HG03469 (cell line): ENCODE measurements around the gene ITGA2B.
"Not testable (repeated sequence)": the region's sequence is repeated elsewhere in the genome, so short reads cannot be mapped to it uniquely, and the experiment has no call there.

Experiments
- ATAC-seq: cut with Tn5 transposase; IDR thresholded peaks from one replicate; pipeline ENCODE4 v1.9.1; 2021; ENCODE audit warnings: mild to moderate bottlenecking, moderate library complexity, moderate number of reproducible peaks; ENCODE audit not compliant: unreplicated experiment

The ITGA2B gene

DNA sequence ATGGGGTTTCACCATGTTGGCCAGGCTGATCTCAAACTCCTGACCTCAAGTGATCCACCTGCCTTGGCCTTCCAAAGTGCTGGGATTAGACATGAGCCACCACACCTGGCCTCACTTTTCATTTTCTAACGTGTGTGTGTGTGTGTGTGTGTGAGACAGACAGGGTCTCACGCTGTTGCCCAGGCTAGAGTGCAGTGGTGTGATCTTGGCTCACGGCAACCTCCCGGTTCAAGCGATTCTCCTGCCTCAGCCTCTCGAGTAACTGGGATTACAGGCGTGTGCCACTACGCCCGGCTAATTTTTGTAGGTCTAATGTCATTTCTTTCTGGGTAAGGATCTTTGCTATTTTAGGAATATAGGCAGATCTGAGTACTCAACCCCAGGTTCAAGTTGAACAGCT lies 4.7 kb upstream of the ITGA2B start:
- not testable (repeated sequence) for ATAC-seq

DNA sequence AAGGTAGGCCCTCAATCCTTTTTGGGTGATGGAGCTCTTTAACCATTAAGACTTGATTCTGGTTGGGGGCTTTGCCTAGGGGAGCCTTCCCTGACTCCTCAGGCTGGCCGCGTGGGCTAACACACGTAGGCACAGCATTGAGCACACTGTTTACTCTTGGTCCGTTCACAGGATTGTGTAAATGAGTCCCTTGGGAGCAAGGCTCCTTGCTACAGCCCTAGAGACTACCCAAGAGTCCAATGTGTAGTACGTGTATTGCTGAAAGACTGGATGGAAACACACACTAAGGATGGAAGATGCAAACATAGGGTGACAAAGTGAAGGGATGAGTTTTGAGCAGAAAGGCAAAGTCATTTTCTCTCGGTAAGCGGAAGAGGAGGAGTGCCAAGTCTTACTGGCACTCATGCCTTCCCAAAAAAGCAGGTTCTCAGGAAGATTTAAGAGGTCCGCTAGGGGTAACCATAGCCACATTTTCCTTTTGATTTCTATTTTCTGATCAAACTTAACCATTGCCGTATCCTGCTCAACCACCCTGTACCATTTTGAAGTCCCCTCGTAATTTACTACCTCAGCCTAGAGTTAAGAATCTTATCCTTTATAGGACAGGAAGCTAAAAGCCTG lies 911 bp upstream of the ITGA2B start:
- ATAC-seq, result no peak

DNA sequence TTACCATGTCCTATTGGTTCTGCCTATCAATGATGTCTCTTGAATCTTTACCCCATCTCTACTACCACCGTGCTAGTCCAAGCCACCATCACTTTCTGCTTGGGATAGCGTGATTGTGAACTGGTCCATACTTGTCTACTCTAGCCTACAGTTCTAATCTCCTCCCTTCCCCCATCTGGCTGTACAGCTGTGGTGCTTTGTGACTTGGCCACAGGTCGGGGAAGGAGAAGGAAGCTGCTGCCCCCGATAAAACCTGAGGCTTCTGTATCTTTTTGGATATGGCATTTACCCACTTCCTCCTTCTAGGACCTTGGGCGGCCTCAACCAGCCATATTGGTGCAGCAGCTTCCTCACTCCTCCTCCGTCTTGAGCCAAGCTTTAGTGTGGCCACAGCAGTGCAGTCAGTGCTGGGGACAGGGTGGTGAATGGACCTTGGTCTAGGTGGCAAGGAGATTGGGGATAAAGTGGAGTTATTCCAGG lies 314 bp upstream of the ITGA2B start:
- ATAC-seq, result no peak

DNA sequence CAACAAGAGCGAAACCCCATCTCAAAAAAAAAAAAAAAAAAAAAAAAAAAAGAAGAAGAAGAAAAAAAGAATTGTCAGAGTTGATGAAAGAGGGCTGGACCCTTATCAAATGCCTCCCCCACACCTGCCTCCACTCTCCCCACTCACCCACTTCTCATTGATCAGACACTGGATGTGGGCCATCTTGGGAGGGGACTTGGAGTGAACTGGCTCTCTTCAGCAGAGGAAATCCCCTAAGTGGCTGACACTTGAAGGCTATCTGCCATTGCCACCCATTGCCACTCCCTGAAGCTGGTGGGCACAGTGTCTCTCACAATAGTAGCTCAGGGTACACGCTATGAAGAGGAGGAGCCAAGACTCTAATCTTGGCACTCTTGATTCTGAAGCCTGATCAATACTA lies 1.6 kb downstream of the ITGA2B start:
- no peak for ATAC-seq

DNA sequence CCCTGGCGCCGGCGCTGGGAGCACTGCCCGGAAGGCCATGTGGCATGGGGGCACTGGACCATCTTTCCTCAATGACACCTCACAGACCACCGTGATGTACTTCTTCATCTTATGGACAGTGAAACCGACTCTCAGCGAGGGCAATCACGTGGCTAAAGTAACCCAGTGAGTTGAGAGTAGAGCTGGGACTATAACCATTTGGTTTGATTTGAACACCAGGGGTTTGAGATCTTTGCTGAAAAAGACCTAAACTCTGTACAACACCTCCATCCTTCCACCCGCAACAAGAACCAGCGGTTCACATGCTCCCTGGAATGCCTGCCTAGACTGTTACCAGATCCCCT lies 3.3 kb downstream of the ITGA2B start:
- no peak for ATAC-seq

DNA sequence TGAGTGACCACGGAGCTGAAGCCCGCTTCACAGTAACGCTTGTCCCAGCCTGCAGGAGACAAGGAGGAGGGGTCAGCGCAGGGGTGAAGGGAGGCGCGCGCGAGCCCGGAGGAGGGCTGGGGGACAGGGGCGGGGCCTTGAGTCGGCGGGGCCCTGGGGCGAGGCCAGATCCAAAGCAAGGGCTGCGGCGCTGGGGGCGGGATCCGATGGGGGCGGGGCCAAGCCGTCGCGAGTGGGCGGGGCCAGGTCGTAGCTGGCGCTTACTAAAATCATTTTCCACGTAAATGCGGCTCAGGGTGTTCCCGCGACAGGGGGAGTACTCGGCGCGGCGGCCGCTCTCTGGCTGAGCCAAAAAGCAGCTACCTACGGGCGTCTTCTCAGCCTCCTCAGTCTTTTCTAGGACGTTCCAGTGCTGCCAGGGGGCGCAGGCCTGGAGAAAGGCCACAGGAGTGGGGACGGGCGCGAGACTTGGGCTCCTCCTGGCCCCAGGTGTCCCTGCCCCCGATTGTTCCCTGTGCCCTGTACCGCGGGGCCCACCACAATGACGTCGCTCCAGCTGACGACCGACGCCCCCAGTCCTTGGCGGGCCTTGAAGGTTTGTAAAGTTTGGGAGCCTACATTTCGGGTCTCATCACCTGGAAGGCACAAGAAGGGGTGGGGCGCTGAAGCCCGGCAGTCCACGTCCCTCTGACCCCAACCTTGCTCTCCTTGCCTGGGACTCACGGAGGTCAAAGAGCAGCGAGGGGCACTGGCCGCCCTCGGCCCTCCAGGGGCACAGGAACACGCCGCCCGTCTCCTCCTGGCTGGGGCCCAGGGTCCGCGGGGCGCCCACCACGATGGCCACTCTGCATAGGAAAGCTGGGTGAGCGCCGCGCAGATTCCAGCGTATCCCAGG lies 3.9 kb downstream of the ITGA2B start:
- ATAC-seq, result no peak

DNA sequence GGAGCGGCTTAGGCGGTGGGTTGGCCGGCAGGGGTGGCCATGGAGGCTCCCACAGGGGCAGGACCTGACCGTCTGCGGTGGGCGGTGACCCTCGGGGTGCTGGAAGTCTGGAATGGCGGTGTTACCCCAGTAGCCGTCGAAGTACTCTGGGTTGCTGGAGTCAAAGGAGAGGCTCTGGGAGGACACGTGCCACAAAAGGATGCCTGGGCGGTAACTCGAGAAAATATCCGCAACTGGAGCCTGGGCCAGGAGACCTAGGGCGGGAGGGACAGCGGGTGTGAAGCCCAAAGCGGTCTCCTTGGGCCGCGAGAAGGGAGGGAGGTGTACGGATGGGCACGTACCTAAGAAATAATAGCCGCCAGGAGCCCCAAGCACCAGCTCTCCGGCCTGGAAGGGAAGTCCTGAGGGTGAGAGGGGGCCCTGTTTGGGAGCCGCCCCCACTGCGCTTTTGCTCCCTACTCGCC lies 4.6 kb downstream of the ITGA2B start:
- ATAC-seq, result no peak

DNA sequence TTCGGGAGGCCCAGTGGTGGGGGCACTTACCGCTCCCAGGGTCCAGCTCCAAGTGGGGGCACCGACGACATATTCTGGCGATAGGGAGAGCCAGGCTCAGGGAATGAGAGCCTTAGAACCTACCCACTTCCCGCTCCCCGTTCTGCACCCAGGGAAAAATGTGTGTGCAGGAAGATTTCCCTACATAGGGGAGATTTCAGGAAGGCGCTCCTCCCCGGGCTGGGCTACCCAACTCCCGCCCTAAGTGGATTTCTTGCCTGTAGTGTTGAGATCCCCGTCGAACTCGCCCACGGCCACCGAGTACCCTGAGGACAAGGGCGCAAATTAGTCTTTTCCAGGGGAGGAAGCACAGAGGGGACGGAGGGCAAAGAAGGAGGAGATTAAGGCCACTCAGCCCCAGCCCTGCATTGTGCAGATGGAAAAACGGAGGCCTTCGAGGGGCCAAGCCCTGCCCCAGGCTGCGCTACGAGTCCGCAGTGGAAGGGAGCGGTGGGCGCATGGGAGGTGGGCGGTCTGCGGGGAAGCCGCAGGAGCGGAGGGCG lies 5.1 kb downstream of the ITGA2B start:
- no peak for ATAC-seq

DNA sequence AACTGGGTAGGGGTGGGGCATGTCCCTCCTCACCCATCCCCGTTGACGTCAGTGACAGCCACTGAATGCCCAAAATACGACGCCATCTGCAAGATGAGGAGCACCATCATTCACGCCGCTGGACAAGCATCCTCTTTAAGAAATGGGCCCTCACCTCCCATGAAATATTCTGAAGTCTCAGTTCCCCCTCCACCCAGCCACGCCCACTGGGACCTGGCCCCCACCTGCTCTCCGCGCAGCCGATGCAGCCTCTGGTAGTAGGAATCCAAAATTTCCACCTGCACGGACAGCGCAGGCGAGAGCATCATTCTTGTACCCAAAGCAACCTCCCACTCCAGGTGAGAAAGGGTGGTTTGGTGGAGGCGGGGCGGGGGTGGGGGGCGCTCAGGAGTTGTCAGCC lies 5.6 kb downstream of the ITGA2B start:
- no peak for ATAC-seq

DNA sequence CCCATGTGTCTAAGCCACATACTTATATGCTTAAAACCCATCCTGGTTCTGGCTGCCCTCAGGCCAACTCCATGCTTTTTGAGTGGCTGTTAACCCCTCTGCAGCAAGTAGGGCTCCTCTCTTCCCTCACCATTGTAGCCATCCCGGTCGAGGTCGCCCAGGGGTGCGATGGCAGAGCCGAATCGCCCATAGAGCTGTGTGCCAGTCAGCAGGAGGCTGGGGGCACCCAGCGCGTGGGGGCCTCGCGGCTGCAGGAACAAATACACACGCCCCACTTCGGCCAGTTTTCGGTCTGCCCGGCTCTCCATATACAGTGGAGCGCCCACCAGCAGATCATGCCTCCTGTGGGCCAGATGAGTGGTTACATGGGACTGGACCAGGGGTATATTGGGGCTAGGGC lies 6.1 kb downstream of the ITGA2B start:
- no peak for ATAC-seq

DNA sequence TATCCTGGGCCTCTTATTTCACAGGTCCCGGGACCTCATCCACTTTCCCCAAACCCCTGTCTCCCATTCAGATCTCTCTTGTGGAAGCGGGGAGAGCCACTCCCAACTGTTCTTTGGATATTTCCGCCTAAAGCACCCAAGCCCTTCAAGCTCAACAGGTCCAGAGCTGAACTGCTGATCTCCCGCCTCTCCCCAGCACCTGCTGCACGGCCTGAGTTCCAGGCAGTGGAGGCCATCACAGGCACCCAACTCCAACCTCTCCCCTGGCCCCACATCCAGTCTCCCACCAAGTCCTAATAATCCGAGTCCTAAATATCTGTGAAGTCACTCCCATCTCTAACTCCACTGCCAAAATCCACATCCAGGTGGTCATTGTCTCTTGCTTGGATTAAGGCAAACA lies 6.5 kb downstream of the ITGA2B start:
- no peak for ATAC-seq

DNA sequence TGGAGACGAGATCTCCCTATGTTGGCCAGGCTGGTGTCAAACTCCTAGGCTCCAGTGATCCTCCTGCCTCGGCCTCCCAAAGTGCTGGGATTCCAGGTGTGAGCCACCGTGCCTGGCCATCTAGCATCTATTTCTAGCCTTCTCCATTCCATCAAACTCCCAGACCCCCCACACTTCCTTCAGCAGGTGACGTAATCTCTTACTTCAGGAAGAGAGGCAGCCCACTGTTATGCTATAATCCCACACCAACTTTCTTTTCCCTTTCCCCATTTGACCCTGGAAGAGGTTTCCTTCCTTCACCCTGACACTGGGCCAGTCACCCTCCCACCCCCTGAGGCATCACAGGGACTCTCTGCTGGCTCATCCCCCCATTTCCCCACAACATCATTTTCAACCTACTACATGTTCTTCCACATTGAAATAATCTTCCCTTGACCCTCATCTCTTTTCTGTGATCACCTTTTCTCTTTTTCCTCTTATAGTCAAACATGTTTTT lies 7.6 kb downstream of the ITGA2B start:
- no peak for ATAC-seq

DNA sequence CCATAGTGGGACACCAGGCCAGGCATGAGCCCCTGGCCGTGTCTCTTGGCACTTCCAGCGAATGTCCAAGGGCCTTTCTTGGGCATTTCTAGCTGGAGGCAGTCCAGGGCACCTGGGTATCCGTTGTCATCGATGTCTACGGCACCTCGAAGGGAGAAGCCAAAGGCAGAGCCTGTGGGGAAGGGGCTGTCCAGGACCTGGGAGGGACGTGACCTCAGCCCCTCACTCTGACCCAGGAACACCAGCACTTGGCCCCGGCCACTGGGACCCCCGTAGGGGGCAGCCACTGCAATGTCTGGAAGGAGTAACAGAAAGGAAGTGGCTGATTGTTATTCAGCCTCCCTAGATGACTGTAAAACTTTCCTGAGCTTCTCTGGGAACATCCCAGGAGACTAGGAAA lies 8.7 kb downstream of the ITGA2B start:
- no peak for ATAC-seq

DNA sequence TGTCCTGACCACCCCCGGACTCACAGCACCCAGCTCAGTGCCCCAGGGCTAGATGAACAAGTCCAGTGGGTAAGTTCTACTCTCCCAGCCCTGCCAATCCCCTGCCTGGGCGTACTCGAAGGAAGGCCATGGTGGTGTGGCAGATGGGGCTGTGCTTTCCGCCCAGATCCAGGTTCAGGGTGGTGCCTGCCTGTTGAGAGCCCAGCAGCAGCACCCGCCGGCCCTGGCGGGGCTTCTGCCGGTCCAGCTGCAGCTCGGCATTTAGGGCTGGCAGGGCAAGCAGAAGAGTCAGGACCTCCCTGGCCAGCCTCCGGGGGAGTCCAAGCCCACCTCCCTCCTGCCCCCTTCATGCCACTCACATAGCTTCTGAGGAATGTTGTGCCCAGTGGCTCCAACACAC lies 9.6 kb downstream of the ITGA2B start:
- ATAC-seq, result no peak

DNA sequence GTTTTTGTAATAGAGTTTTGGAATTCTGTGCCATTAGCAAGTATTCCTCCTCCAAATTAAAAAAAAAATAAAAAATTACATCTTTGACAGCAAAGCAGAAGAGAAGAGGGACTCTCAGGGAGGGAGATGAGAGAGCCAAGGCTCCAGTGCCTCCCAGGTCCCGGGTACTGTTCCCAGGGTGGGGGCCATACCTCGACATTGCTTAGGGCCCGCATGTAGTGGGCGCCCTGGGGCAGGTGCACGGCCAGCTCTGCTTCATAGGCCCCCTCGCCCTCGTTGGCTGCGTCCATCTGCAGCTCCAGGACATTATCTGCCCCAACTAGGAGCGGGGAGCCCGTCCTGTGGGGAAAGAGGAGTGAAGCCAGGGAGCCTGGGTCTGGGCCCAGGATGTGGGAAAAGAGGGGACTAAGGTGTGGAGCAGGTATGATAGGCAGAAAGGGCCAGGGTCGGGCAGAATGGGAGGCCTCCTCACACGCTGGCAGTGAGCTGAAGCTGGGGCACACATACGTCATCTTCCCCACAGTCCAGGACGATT lies 11.2 kb downstream of the ITGA2B start:
- no peak for ATAC-seq

DNA sequence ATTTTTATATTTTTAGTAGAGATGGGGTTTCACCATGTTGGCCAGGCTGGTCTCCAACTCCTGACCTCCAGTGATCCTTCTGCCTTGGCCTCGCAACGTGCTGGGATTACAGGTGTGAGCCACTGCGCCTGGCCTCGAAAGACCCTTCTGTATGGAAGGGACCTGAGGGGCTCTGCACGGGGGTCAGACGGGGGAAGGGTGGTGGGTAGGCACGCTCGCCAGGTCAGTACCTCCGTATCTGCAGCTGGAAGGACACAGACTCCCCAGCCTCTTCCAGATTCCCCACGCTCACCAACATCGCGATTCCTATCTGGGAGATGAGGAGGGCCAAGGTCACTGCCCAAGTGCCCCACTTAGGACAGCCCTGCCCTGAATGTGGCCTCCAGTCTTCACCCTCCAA lies 12.7 kb downstream of the ITGA2B start:
- ATAC-seq, result no peak

DNA sequence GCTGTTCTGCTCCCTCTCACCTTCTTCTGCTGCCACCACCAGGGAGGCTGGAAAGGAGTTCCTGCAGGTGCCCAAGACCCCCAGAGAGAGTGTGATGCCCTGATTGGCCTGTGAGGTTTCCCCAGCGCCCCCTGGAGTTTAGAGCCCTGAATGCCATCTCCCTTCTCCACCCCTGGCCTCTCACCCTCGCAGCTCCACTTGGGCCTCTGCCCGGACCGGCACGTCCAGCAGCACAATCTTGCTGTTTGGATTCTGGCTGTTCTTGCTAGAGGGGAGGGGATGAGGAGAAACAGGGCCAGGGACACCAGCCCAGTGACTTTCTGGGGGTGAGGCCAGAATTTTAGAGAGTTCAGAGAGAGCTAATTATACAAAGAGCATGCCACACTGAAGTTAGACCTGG lies 13.3 kb downstream of the ITGA2B start:
- ATAC-seq, result no peak

DNA sequence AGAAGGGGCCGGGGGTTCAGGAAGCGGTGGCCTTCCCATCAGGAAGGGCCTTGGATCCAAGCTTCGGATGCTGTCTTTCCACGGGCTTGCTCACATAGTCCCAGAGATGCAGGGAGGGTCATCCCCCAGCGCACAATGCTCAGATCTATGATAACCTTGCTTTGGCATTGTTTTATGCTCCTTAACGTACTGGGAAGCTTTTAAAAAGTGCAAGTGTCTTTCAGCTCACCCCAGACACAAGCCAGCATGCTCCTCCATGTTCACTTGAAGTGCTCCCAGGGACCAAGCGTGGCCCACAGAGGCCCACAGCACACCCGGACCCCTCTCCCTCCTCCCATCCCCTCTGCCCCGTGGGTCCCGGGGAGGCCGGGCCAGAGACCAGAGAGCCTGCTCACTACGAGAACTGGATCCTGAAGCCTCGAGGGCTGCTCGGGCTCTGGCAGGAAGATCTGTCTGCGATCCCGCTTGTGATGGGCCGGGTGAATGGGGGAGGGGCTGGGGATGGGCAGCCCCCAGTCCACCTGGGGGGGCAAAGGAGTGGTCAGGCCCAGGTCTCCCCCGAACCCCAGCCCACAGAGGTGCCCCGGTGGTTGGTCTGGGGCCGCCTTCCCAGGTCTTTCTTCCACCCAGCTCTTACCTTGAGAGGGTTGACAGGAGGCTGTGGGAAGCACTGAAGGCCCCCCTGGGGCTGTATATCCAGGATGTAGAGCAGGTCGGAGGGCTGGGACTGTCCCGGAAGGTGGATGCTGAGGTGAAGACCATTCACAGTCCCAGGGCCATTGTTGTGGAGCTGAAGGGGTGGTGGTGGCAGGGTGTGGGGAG lies 14.0 kb downstream of the ITGA2B start:
- ATAC-seq, result no peak

DNA sequence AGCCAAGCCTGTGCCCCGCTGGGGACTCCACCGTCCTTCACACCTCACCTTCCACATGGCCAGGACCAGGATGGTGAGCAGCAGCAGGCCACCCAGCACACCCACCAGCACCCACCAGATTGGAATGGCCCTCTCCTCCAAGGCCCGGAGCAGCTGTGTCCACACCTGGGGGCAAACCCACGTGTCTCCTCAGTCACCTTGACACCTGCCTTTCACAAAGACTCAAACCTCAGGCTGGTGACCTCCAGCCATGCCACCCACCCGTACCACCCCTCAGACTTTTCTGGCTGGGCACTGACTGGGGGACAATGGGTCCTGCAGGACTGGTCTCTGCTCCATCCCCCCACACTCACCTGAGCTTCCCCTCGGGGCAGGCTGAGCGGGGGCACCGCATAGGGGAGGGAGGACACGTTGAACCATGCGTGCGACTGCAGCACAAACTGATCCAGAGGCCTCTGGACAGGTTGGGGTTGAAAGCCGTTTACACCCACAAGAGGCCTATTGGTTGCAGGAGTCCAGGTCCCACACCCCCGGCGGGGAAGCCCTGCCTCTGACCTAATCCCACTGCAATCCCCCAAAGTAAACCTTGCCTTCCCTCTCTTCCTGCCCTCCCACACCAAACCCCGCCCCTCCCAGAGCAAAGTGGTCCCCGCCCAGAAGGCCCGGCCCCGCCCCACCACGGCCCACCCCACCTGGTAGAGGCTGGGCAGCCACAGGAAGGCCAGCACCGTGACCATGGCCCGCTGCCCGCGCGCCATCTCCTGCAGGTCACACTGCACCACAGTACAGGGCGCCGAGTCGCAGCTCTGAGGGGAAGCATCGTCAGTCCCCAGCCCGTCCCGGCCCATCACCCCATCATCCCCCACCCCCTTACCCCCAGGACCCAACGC lies 14.9 kb downstream of the ITGA2B start:
- ATAC-seq, result no peak

DNA sequence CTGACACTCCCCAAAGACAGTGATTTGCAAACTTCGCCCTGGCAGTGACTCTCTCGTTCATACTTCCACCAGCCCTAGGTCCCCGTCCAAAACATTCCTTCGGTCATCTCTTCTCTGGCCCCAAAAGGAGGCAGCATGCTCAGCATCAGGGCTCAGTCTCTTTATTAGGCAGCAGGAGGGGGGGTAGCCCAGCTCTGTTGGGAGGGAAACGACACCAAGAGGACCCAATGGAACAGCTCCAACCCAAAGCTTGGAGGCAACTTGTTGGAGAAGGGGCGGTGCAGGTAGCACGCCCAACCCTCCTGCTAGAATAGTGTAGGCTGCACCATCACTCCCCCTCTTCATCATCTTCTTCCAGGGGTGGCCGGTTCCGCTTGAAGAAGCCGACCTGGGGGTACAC lies 17.4 kb downstream of the ITGA2B start:
- ATAC-seq, result no peak
